OCI-LY1 (cell line): ENCODE data around the gene ARL5C.
A peak's percentile ranks its signal among the peaks of the same experiment; 100 is the strongest.

Source experiments
- H2AFZ ChIP-seq: fragments of 200-600 bp; sonication (generic), shearing (Covaris generic); 2 replicates; pipeline ENCODE4 v1.6.0; 2014; ENCODE audit warnings: antibody characterized with exemption, mild to moderate bottlenecking, low read length
- H3F3A ChIP-seq: fragments of 200-600 bp; sonication (generic), shearing (Covaris generic); 2 replicates; pipeline ENCODE4 v1.6.0; 2014; ENCODE audit warnings: mild to moderate bottlenecking, antibody characterized with exemption, low read length, moderate library complexity; ENCODE audit not compliant: insufficient read depth
- H3K27ac ChIP-seq: fragments of 200-600 bp; sonication (generic); 2 replicates; pipeline ENCODE4 v1.5.1; 2014; ENCODE audit warnings: low read length, mixed run types, mild to moderate bottlenecking, low read depth; ENCODE audit not compliant: poor library complexity, severe bottlenecking
- H3K27me3 ChIP-seq: fragments of 200-600 bp; sonication (generic); 2 replicates; pipeline ENCODE4 v1.6.0; 2014; ENCODE audit warnings: antibody characterized with exemption, mild to moderate bottlenecking, low read length, moderate library complexity; ENCODE audit not compliant: insufficient read depth
- H3K36me3 ChIP-seq: fragments of 200-600 bp; sonication (generic); 2 replicates; pipeline ENCODE4 v1.6.1; 2014; ENCODE audit warnings: mild to moderate bottlenecking, antibody characterized with exemption, low read length, moderate library complexity, mixed read lengths; ENCODE audit not compliant: insufficient read depth
- H3K4me1 ChIP-seq: fragments of 200-600 bp; sonication (generic); 2 replicates; pipeline ENCODE4 v1.5.1; 2014; ENCODE audit warnings: mild to moderate bottlenecking, low read length, moderate library complexity; ENCODE audit not compliant: insufficient read depth, severe bottlenecking
- H3K4me2 ChIP-seq: fragments of 200-600 bp; sonication (generic), shearing (Covaris generic); 2 replicates; pipeline ENCODE4 v1.6.1; 2014; ENCODE audit warnings: low read length
- H3K4me3 ChIP-seq: fragments of 200-600 bp; sonication (generic); 2 replicates; pipeline ENCODE4 v1.5.1; 2014; ENCODE audit warnings: low read length, low read depth, mild to moderate bottlenecking, mixed read lengths; ENCODE audit not compliant: poor library complexity, severe bottlenecking
- H3K79me2 ChIP-seq: fragments of 200-600 bp; shearing (Covaris generic); 2 replicates; pipeline ENCODE4 v1.6.1; 2016; ENCODE audit warnings: mixed run types, low read length, mixed read lengths; ENCODE audit not compliant: insufficient read depth
- H3K9ac ChIP-seq: fragments of 200-600 bp; sonication (generic), shearing (Covaris generic); 2 replicates; pipeline ENCODE4 v1.6.1; 2014; ENCODE audit warnings: mild to moderate bottlenecking, low read length, mixed read lengths
- H3K9me2 ChIP-seq: fragments of 200-600 bp; sonication (generic), shearing (Covaris generic); 2 replicates; pipeline ENCODE4 v1.6.1; 2014; ENCODE audit warnings: low read depth, mild to moderate bottlenecking, low read length, mixed read lengths
- H3K9me3 ChIP-seq: fragments of 200-600 bp; shearing (Covaris generic); 2 replicates; pipeline ENCODE4 v1.6.1; 2014; ENCODE audit warnings: low read length, mixed read lengths
- H4K20me1 ChIP-seq: fragments of 200-600 bp; sonication (generic), shearing (Covaris generic); 2 replicates; pipeline ENCODE4 v1.6.0; 2016; ENCODE audit warnings: mild to moderate bottlenecking, low read length; ENCODE audit not compliant: insufficient read depth
- CTCF ChIP-seq: fragments of 200-600 bp; sonication (generic), shearing (Covaris generic); IDR thresholded peaks from 2 replicates; pipeline ENCODE4 v1.5.1; 2017; ENCODE audit warnings: mild to moderate bottlenecking, antibody characterized with exemption, low read length, moderate library complexity, mixed read lengths
- EZH2 ChIP-seq: fragments of 200-600 bp; sonication (generic), shearing (Covaris generic); IDR thresholded peaks from 2 replicates; pipeline ENCODE4 v1.8.0; 2017; ENCODE audit warnings: borderline replicate concordance, mixed run types, mild to moderate bottlenecking, antibody characterized with exemption, low read length, moderate library complexity, mixed read lengths

Gene ARL5C

DNA sequence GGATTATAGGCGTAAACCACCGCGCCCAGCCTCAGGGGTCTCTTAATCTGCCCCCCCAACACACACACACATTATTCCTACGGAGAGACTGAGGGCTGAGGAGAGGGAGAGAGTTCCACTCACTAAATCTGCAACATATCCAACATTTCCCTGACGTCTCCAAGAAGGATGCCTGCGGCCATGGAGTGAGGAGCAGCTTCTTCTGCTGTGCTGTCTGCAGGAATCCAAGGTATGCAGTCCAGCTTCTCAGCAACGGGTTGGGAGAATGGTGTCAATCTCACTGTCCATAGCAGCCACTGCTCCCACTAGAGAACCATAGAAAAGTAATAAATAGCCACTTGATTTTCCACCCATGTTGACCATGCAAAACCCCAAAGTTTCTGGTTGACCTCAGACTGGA lies 9.5 kb downstream of the ARL5C start:
- Histone ChIP-seq H3K79me2 (no peaks in the 10 kb centered on the region), H4K20me1 (no peaks in the 10 kb centered on the region), H3K9me2 (no peaks in the 10 kb centered on the region), H3F3A (no peaks in the 10 kb centered on the region), H3K9me3 (no peaks in the 10 kb centered on the region), H3K4me3 (no peak overlapping the region), H3K9ac (no peak overlapping the region), H3K4me2 (no peak overlapping the region), H3K27ac (no peak overlapping the region), H3K36me3 (no peaks in the 10 kb centered on the region), H3K4me1 (peaks cover 22% of the 10 kb centered on the region), H3K27me3 (peaks cover 3% of the 10 kb centered on the region), H2AFZ (no peak overlapping the region)
- TF ChIP-seq EZH2, result no peak
- TF ChIP-seq CTCF, result no peak

- H2AFZ ChIP-seq, result no peak overlapping the region
Observed at GRCh38 chr17:39155654-39156053, 10.3 kb downstream of the ARL5C start.

DNA sequence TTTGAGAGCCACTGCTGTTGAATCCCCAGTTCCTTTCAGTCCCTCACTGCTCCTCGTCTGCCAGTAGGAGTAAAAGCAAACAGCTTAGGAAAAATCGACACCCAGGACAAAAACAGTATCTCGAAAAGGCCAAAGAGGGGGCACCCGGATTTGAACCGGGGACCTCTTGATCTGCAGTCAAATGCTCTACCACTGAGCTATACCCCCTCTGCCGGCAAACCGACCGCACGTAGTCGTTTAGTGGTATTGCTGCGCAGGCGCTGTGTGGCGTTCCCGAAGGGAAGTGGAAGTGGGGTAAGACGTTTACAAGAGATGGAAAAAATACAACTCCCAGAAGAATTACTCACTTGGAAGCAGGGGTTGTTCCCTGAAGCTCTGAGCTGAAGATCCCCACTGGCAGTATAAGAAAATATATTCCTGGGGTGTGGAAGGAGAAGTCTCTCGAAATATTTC lies 12.3 kb downstream of the ARL5C start:
- H3K4me3 ChIP-seq, result peak overlapping the region; percentile 78
- H3K9ac ChIP-seq, result peak overlapping the region; percentile 78
- no peaks in the 10 kb centered on the region for H3K79me2 ChIP-seq
- peak overlapping the region; percentile 87 for H3K4me2 ChIP-seq
- H3K36me3 ChIP-seq, result no peaks in the 10 kb centered on the region
- no peaks in the 10 kb centered on the region for H3K9me2 ChIP-seq
- no peak for TF ChIP-seq EZH2
- no peak for TF ChIP-seq CTCF
- H4K20me1 ChIP-seq, result no peaks in the 10 kb centered on the region
- peak overlapping the region; percentile 50 for H3K27ac ChIP-seq
- peak overlapping the region; percentile 17; the same call in 1 of the 2 replicates for H2AFZ ChIP-seq
- H3K4me1 ChIP-seq, result peaks cover 22% of the 10 kb centered on the region
- no peaks in the 10 kb centered on the region for H3K9me3 ChIP-seq
- H3K27me3 ChIP-seq, result peaks cover 14% of the 10 kb centered on the region
- H3F3A ChIP-seq, result no peaks in the 10 kb centered on the region

More at GRCh38 chr17:39155654-39156053, 10.3 kb downstream of the ARL5C start:
- H3K9me3 ChIP-seq, result no peaks in the 10 kb centered on the region
- peaks cover 22% of the 10 kb centered on the region for H3K4me1 ChIP-seq
- no peak for TF ChIP-seq CTCF
- TF ChIP-seq EZH2, result no peak
- H3K79me2 ChIP-seq, result no peaks in the 10 kb centered on the region
- H4K20me1 ChIP-seq, result no peaks in the 10 kb centered on the region
- H3K9me2 ChIP-seq, result no peaks in the 10 kb centered on the region
- no peaks in the 10 kb centered on the region for H3F3A ChIP-seq
- H3K36me3 ChIP-seq, result no peaks in the 10 kb centered on the region
- H3K9ac ChIP-seq, result no peak overlapping the region
- H3K4me3 ChIP-seq, result peak overlapping the region; percentile 78
- H3K4me2 ChIP-seq, result peak overlapping the region; percentile 87; the same call in 1 of the 2 replicates
- H3K27ac ChIP-seq, result no peak overlapping the region
- H3K27me3 ChIP-seq, result peaks cover 3% of the 10 kb centered on the region
